NCI-H82 treated with DMSO at 0.1 percent for 48 hours (cell line): ENCODE data around the gene CCRL2.
"Not testable (repeated sequence)": the region's sequence is repeated elsewhere in the genome, so short reads cannot be mapped to it uniquely, and the experiment has no call there.

ENCODE experiments used
- DNase-seq: peaks from one replicate; lab custom pipeline; 2025; ENCODE audit not compliant: unreplicated experiment; lab: John Stamatoyannopoulos, UW

Gene CCRL2

DNA sequence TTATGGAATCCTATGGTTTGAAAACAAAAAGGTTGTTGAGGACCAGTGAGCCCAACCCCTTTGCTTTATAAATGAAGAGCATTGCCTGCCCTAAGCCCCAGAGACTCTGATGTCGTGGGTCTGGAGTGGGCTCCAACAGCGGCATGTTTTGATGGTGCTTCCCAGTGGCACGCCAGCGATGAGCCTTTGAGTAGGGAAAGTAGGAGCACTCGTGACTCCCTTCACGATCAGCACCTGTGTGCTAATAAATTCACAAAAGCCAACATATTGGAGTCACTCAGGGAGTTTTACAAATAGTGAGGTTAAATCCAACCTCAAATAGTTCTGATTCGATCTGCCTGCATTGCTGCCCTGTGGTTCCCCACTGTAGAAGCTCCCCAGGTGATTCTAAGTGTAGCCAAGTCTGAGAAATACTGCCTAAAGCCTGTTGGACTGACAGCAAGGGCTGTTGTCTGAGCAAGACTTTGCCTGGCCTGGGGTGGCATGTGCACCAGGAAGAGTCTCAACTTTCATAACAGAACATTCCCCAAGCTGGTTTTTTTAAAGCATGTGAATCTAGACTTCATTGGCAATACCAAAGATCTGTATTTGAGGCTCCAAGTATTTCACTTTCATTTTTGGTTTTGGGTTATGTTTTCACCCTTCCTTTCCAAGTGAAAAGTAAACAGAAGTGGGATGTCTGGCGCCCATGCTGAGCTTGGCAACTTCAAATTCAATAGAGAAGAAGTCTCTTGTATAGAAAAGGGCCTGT is 26.4 kb upstream of the CCRL2 start:
- no peak for DNase-seq

DNA sequence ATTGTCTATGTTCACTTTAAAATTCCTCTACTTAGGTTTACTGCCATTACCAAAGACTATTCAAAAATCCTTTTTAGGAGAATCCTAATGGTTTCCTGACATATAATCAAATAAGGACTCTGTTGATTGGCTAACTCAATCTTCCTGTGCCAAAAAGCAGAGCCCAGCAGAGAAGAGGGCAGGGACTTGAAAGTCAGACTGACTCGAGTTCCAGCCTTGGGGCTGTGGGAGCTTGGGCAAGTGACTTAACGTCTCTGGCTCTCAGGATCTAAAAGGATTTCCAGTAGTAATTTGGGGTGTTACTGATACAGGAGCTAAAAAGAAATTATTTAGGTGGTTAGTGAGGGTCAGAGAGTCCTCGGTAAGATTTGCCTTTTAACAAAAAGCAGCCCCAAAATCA is 25.4 kb upstream of the CCRL2 start:
- no peak for DNase-seq

DNA sequence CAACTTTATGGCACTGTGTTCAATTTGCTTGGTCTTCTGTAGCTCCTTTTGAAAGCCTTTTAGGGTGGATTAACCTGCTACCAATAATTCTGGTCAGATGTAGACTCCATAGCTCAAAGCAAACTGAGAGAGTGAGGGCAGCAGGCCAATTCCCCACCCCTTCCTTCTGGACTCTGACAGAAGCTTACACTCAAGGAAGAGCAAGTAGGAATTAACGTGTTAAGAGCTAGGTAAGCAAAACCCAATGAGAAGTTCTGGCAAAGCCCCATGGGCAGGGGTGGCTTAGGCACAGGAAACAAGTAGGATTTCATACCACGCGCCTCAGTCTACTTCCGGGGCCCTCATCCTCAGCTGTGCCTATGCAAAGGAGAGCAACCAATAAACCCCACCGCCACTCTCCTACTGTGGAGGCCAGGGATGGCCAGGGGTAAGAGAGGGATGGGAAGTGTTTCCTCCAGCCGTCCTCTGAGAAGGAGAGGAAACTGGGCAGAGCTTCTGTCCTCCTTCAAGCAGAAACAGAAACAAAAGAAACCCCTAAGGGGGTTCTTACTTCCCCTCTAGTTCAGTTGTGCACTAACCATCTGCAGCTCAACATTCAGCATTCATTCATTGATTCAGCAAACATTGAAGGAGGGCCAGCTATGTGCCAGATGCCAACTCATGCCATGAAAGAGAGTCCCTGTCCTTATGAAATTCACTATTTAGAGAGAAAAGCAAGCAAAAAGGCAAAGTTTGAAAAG is 23.7 kb upstream of the CCRL2 start:
- DNase-seq: no peak

DNA sequence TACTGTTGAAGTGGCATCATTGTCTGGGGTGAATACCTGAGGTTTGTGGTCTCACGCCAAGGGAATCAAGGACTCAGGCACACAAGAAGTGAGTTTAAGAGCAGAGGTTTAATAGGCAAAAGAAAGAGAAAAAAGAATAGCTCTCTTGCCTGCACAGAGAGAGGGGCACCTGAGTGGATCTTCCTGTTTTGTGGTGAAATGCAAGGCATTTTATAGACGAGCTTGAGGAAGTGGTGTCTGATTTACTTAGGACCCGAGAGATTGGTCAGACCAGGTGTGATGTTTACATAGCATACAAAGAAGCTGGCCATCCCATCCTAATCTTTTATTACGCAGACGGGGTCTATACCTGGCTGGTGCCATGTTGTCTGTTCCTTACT is 23.1 kb upstream of the CCRL2 start:
- DNase-seq: no peak

DNA sequence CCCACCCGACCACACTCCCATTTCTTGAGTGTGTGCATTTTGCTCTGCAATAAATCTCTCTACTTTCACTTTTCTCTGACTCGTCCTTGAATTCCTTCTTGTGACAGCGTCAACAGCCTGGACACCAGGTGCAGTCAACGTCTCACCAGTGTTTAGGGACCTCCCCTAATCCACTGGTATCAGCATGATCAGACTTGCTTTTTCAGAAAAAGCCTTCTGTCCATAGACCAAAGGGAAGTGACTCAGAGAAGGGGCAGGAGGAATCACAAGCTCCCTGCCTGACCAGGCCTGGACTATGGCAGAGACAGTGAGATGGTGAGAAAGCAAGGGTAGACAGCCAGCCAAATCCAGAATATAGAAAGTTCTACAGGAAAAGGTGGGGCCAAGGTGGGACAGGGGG is 20.9 kb upstream of the CCRL2 start:
- DNase-seq: no peak

DNA sequence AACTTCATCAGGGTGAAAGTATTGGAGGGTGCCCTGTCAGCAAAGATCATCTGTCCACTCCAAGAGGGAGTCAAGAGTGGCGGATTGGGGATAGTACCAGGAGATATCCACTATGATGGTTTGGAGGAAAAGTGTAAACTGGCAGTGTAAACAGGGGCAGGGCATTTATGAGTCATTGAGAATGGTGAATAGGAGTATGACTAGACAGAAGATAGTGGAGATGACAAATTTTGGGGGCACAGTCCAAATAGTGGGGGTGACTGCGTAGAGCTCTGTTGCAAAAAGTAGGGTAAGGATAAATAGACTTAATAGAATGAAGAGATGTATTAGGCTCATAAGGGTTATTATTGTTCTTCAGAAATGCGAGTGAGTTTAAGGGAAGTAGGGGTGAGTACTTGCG is 18.2 kb upstream of the CCRL2 start:
- not testable (repeated sequence) for DNase-seq

DNA sequence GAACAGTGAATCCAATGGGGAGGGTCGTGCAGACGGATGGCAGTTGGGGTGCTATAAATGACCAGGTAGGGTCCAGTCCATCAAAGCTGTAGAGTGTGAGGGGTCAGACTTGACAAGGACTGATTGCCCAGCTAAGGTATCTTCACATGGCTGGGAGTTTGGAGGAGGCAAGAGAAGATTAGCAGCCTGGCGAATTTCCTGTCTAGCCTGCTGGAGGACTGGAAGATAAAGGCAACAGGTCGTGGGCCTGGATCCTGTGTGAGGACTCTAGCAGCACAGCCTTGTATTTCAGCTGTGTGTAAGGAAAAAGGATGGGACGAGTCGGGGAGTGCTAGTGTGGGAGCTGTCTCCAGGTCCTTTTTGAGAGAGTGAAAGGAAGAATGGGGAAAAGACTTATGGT is 17.8 kb upstream of the CCRL2 start:
- no peak for DNase-seq

DNA sequence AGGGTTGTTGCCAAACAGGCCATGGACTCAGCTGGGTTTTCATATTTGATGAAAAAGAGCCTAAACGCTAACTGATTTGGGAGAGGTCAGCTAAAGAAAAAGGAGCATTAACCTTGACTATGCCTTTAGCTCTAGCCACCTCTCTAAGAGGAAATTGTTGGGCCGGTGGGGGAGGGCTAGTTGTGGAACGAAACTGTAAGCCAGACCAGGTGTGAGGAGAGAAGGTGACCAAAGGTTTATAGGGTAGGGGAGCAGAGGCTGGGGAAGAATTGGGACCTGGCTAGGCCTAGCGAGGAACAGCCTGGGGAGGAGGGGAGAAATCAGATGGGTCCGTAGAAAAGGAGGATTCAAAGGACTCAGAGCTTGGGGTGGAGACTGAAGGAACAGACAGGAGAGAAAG is 15.5 kb upstream of the CCRL2 start:
- DNase-seq: not testable (repeated sequence)

GRCh38 chr3:46393011-46393410 is 14.0 kb upstream of the CCRL2 start:
- DNase-seq: no peak

- no peak for DNase-seq
Measured at GRCh38 chr3:46393554-46394434, 13.3 kb upstream of the CCRL2 start.

- no peak for DNase-seq
Measured at GRCh38 chr3:46395210-46395661, 11.8 kb upstream of the CCRL2 start.

DNA sequence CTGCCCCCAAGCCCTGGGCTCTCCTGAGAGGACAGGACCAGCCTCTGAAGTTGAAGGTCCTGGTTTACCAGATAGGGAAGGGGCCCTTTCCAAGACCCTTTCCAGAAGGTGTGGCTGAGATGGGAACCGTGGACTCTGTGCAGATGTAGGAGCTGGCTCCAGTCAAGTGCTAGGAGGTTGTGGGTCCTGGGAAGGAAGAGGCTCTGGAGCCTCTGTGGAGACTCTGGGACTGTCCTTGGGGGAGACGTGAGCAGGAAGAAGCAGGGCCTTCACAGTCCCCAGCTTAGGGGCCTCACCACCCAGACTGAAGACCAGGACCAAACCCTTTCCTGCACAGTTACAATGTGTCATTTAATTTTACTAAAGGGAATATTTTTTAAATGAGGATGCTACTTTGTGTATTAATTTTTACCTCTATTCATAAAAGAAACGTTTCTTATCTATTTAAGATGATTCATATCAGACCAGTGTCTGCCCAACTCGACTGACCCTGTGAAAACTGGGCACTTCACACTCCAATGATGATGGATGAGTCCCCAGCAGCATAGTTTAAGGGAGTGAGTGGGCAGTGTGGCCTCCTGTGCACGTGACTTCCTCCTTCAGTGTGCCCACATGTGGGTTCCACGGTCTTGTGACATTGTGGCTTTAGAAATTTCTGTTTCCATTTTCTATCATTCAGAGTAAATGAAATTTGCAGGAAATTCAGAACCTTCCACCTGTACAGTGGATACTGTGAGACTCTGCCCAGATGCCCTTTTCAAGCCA is 11.1 kb upstream of the CCRL2 start:
- DNase-seq: no peak

- DNase-seq: no peak
Measured at GRCh38 chr3:46397111-46397510, 9.9 kb upstream of the CCRL2 start.

DNA sequence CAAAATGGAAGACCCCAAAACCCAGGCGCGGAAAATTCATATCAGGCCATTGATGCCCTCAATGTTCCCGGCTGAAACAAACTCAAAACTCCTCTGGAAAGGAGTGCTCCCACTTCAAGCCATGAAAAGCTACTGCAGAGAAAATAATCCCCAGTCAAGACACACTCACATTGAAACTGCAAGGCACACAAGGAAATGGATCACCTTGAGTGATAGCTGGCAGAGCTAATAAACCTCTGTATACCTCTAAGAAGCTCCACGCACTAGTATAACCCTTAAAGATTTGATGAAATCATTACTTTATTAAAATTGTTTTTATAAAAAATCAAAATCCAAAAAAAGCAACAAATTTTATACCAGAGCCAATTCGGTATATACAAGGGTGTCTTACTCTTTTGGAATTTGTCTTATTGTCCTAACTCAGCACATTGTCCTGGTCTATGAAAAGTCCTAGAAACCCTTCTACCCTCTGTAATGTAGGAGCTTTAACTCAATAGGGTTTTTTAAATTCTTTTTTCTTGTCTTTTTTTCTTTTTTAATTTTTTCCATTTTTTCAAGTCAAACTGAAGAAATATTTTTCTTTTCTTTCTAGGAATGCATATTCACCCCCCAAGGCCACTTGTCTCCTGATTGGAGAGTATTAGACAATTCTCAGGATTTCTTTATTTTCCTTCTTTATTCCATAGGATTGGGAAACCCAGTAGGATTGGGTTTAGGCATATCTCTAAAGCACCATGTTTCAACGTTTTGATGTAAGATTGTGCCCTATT is 8.7 kb upstream of the CCRL2 start:
- no peak for DNase-seq

GRCh38 chr3:46399098-46399497 is 8.0 kb upstream of the CCRL2 start:
- no peak for DNase-seq

GRCh38 chr3:46399557-46399956 is 7.5 kb upstream of the CCRL2 start:
- no peak for DNase-seq

DNA sequence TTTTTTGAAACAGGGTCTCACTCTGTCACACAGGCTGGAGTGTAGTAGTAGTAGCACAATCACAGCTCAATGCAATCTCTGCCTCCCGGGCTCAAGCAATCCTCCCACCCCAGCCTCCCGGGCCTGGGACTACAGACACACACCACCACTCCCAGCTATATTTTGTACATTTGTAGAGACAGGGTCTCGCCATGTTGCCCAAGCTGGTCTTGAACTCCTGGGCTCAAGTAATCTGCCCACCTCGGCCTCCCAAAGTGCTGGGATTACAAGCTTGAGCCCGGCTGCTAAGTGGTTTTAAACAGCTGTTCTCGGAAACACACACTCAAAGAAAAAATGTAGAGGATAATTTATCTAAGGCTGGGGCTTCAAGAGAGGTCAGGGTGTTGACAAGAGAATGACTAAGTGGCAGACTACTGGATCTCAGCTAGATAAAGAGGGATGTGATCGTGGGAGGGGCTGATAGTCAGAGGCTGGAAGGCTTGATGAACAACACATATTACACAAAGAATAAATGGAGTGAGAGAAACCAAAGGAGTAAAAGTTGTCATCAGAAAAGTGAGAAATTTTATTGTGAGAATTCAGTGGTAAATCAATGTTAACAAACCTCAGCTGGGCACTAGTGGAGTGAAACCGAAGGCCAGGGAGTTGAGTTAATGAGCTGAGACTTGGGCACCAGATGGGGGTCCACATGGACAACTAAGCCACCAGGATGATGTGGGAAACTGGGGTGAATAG is 6.9 kb upstream of the CCRL2 start:
- DNase-seq: no peak

GRCh38 chr3:46400846-46401245 is 6.2 kb upstream of the CCRL2 start:
- no peak for DNase-seq

DNA sequence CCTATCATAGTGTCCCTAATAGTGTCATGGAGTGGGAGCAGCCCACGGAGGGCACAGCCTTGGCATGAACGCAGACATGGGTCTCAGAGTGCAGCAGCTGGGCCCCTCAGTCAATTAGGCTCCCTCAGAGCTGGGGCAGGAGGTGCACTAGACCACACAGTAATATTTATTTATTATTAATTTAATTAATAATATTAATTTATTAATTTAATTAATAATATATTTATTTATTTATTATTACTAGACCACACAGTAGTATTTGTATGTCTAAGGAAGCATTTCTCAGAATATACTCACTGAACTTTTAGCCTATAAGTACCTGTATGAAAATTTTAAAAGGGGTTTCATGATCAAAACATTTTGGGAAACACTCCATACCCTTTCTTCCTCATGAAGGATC is 5.5 kb upstream of the CCRL2 start:
- DNase-seq: no peak
